Sigmoid colon (tissue), 3 donors: ENCODE measurements around the gene ADAMTSL1.

ENCODE experiments used
- CTCF ChIP-seq, 4 experiments: fragments of 450-650 bp in 3 of 4; fragments of 200-600 bp in 1 of 4; IDR thresholded peaks; one replicate each; pipeline ENCODE4 v1.5.1; 2016 to 2019; ENCODE audit warnings: antibody characterized with exemption in 4 of 4, mild to moderate bottlenecking in 3 of 4, moderate library complexity in 2 of 4
- POLR2A ChIP-seq, 2 donors: fragments of 450-650 bp; IDR thresholded peaks; one replicate each; pipeline ENCODE4 v1.6.1; 2016; ENCODE audit warnings: antibody characterized with exemption in 2 of 2, mild to moderate bottlenecking in 2 of 2, moderate library complexity in 2 of 2

- TF ChIP-seq POLR2A (IDR thresholded peaks at IDR 0.05) = no peak
- TF ChIP-seq CTCF (IDR thresholded peaks at IDR 0.05) = no peak
These were observed 231.9 kb downstream of the ADAMTSL1 start for GRCh38 chr9:18705796-18706392.
